GM21825 (cell line): Measurements from ENCODE around the gene NR3C2.
A peak's percentile ranks its signal among the peaks of the same experiment; 100 is the strongest.
"Not testable (repeated sequence)": the region's sequence is repeated elsewhere in the genome, so short reads cannot be mapped to it uniquely, and the experiment has no call there.

Source experiments
- ATAC-seq: cut with Tn5 transposase; IDR thresholded peaks from one replicate; pipeline ENCODE4 v1.9.1; 2021; ENCODE audit warnings: mild to moderate bottlenecking, moderate library complexity; ENCODE audit not compliant: unreplicated experiment

NR3C2 gene

DNA sequence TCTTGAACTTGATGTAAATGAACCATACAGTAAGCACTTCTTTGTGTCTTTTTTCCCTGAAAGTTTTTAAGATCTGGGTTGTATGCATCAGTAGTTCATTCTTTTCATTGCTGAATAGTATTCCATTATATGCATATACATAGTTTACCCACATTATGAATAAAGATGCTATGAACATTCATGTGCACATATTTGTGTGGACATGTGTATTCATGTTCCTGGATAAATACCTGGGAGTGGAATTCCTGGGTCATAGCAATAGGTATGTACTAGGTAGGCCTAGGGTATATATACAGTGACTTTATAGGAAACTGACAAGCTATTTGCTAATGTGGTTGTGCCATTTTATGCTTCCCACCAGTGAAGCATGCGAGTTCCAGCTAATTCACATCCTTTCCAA, 215.9 kb downstream of the NR3C2 start:
- no peak for ATAC-seq

- ATAC-seq, result no peak
These were observed 216.6 kb downstream of the NR3C2 start for GRCh38 chr4:148225639-148226038.

GRCh38 chr4:148224476-148224875, 217.7 kb downstream of the NR3C2 start:
- ATAC-seq, result no peak

- no peak for ATAC-seq
These were observed 219.1 kb downstream of the NR3C2 start for GRCh38 chr4:148222991-148223660.

DNA sequence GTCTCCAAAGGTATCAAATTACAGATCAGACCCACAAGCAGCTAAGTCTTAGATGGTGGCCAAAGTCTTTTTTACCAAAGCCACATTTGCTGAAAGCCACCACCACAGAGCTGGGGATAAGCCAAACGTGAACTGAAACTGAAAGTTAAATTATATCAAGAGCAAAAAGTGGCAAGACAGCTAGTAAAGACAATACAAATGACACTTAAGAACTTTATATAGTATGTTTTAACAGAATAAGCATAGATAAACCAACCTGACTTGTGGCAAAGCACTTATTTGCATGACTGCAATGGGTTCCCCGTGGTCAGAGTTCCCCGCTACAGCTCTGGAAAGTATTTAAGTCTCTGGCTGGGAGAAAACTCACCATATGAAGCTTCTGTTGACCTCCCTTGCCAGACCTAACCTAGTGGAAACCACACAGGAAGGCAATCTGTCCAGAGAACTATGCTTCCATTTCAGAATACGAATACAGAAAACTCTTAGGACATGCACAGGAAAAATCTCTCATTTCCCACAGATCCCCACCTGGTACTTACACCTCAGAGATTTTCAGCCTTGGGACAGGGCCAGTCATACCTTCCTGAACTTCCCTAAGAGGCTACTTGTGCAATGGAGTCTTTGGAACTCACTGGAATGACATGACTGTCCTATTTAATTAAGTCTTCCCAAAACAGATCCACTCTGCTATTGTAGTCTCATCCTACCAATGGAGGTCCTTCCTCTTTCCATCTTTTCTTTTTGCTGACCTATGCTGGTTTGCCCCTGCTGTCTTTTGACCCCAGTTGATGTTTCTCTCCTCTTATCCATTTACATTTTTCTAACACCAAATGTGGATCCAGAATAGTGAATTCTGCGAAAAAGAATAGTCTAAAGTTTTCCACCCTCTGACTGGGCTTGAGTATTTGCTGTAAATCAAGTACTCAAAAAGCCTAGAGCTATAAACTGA, 225.1 kb downstream of the NR3C2 start:
- peak; percentile 90 for ATAC-seq

DNA sequence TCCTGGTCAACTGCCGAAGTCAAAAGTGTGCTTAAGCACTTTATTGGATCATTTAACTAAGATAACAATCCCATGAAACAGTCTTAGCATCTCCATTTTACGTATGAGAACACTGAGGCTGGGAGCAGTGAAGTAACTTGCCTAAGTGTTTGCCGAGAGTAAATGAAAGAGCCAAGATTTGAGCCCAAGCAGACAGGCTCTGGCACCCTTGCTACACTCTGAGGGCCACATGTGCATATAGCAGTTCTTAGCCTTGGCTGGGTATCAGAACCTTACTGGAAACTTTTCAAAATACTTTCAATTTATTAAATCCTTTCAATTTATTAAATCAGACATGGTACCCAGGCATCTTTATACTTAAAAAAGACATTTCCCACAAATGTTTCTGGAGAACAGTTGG, 225.9 kb downstream of the NR3C2 start:
- ATAC-seq, result no peak

GRCh38 chr4:148215202-148215601, 227.0 kb downstream of the NR3C2 start:
- ATAC-seq, result no peak

GRCh38 chr4:148214529-148215166, 227.6 kb downstream of the NR3C2 start:
- ATAC-seq, result no peak

DNA sequence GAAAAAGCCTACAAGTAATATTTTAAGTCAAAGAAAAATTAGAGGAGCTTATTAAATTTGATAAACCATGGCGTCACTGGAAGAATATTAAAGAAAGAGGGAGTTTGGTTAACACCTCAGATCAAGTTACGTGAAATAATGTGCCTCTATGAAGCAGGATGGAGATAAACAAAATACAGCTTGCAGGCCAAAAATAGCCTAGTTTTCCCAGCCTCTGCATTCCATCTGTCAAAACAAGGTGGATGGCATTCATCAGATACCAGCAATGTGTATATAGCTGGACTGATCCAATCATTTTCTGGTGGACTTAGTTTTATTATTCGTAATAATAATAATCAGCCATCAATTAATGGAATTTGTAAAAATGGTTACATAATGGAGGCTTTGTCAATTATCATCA, 230.7 kb downstream of the NR3C2 start:
- no peak for ATAC-seq

- no peak for ATAC-seq
These were observed 231.6 kb downstream of the NR3C2 start for GRCh38 chr4:148210661-148211060.

GRCh38 chr4:148207068-148207467, 235.1 kb downstream of the NR3C2 start:
- ATAC-seq, result no peak

DNA sequence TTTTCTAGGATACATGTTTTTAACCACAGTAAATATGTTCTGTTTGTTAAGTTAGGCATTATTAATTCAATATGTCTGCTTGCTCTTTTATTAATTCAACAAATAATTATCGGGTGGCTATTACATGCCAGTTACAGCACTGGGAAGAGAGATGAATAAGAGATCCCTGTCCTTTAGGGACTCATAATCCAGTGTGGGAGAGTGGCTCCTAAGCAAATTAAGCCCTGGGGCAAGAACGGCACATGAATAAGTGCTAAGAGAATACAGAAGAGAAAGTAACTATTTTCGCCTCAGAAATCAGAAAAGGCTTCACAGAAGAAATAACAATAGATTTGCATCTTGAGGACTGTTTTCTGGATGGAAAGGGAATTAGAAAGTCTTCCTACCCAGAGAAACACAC, 236.7 kb downstream of the NR3C2 start:
- no peak for ATAC-seq

DNA sequence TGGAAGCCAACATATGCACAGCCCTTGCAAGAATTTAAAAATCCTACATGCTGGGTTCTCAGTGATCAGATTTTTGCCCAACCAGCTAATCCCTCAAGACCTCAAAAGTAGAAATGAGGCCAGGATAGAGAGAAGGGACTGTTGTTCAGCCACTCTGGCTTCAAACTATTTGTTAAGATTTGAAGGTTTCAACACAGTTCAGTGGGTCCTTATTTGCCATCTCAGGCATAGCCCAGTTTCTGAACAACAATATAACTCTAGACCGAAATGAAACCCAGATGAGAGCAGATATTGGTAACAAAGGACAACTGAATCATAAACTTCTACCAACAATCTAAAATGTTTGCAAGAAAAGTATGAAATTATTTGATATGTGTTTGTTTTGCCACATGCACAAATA, 237.3 kb downstream of the NR3C2 start:
- ATAC-seq, result no peak

DNA sequence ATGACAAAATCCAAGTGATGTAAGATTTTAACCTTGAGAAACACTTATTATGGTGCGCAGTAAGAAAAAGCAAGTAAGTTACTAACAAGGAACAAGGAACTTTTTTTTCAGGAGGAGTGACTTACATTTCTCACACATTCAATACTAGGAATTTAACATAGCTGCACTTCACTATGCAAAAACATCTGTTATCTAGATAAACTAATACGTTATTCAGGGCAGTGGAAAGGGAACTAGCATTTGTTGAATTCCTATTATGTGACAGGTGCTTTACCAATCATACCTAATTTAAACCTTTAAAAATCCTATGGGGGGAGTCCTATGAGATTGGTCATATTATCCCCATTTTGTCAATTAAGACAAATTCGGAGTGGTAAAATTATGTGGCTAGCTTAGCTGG, 238.0 kb downstream of the NR3C2 start:
- no peak for ATAC-seq

DNA sequence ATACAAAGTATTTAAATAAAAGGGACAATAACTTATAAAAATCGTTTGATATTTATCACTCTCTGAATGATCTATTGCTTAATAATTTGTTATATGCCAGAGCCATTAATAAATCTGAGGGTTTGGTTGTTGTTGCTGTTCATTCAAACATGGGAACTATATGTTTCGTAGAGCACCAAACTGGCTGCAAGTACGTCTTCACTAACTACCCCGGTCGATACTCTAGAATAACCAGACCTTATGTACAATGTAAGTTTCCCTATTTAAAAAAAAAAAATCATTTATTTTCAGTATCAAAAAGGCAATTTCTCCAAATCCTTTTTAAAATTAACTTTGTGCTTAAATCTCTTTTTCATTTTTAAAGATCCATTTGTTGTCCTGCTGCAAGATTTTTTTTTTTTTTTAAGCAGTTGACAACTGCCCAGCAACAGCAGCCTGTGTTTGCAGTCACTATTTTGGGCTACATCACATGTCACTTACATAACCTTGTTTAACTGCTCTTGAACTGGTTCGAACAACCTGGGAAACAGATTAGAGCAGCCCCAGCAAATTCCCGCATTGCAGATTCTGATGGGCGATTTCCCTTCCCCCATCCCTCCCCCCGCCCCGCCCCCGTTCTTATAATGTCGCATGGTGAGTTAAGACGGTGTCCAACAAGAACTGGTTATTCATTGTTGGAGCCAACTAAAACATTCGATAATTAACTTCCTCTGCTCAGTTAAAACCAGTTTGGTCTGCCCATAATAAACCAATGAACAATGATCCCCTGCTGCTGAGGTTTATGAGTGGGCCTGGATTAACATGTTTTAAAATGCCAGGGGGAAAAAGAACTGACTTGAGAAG, 238.9 kb downstream of the NR3C2 start:
- ATAC-seq, result no peak

DNA sequence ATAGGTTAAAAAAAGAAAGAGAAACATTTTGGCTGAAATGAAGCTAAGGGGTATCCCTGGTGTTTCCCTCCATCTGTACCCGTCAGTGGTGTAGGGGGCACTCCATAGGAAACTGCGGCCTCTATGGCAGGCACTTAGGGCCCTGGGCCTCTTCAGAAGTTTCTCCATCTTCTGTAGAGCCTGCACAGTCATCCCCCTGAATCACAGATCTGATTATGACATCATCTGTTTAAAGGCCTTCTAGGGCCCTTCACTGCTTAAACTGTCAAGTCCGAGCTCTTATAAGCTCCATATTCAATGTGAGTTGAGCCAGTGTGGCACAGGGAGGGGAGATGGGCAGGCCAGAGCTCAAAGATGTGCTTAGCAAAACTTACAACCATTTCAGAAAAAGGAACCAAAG, 241.3 kb downstream of the NR3C2 start:
- no peak for ATAC-seq

GRCh38 chr4:148196164-148196563, 246.1 kb downstream of the NR3C2 start:
- no peak for ATAC-seq

DNA sequence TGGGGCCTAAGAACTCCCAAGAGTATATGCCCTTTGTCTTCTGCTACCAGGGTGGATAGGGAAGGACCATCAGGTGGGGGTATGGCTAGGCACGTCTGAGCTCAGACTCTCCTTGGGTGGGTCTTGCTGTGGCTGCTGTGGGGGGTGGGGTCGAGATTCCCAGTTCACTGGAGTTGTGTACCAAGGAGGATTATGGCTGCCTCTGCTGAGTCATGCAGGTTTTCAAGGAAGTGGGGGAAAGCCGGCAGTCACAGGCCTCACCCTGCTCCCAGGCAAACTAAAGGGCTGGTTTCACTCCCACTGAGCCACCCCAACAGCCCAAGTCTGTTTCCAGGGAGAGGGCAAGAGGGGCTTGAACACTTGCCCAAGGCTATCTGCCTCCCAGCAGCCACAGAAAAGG, 249.7 kb downstream of the NR3C2 start:
- ATAC-seq, result no peak

DNA sequence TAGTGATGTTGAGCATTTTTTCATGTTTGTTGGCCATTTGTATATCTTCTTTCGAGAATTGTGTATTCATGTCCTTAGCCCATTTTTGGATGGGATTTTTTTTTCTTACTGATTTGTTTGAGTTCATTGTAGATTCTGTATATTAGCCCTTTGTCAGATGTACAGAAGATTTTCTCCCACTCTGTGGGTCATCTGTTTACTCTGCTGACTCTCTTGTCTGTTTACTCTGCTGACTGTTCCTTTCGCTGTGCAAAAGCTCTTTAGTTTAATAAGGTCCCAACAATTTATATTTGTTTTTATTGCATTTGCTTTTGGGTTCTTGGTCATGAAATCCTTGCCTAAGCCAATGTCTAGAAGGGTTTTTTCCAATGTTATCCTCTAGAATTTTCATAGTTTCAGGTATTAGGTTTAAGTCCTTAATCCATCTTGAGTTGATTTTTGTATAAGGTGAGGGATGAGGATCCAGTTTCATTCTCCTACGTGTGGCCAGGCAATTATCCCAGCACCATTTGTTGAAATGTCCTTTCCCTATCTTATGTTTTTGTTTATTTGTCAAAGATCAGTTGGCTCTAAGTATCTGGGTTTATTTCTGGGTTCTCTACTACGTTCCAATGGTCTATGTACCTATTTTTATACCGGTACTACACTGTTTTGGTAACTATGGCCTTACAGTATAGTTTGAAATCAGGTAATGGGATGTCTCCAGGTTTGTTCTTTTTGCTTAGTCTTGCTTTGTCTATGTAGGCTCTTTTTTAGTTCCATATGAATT, 254.6 kb downstream of the NR3C2 start:
- ATAC-seq, result not testable (repeated sequence)

- ATAC-seq, result no peak
These were observed 257.3 kb downstream of the NR3C2 start for GRCh38 chr4:148184922-148185321.
